IPS-20b (cell line): Measurements from ENCODE around the gene KIT.

Experiments
- H3K27ac ChIP-seq: one replicate; pipeline ENCODE4 v1.5.1; 2013; ENCODE audit warnings: low read length
- H3K27me3 ChIP-seq: 2 replicates; pipeline ENCODE4 v1.6.1; 2013; ENCODE audit warnings: mild to moderate bottlenecking, low read length, inconsistent platforms; ENCODE audit not compliant: insufficient read depth
- H3K36me3 ChIP-seq: 2 replicates; pipeline ENCODE4 v1.6.1; 2013; ENCODE audit warnings: low read depth, mild to moderate bottlenecking, inconsistent platforms, low read length, moderate library complexity; ENCODE audit not compliant: insufficient read depth
- H3K4me1 ChIP-seq: 2 replicates; pipeline ENCODE4 v1.6.1; 2013; ENCODE audit warnings: mild to moderate bottlenecking, control low read depth, inconsistent platforms, low read length, moderate library complexity; ENCODE audit not compliant: insufficient read depth
- H3K4me3 ChIP-seq: 2 replicates; pipeline ENCODE4 v1.5.1; 2013; ENCODE audit warnings: mild to moderate bottlenecking, low read length, inconsistent platforms
- H3K9ac ChIP-seq: 2 replicates; pipeline ENCODE4 v1.6.1; 2013; ENCODE audit warnings: low read depth, mild to moderate bottlenecking, inconsistent platforms, low read length, moderate library complexity
- H3K9me3 ChIP-seq: 2 replicates; pipeline ENCODE4 v1.6.1; 2013; ENCODE audit warnings: mild to moderate bottlenecking, low read depth, low read length, inconsistent platforms; ENCODE audit not compliant: insufficient read depth

The KIT gene

GRCh38 chr4:54730581-54730980 is 72.8 kb downstream of the KIT start:
- Histone ChIP-seq H3K9me3 (no peaks in the 10 kb centered on the region), H3K4me1 (peaks cover 9% of the 10 kb centered on the region; the same call in 1 of the 2 replicates), H3K36me3 (peaks cover 59% of the 10 kb centered on the region), H3K27me3 (no peaks in the 10 kb centered on the region), H3K4me3 (no peak overlapping the region), H3K27ac (no peak overlapping the region), H3K9ac (no peak overlapping the region)

- H3K9me3 ChIP-seq = no peaks in the 10 kb centered on the region
- no peak overlapping the region for H3K27ac ChIP-seq
- H3K9ac ChIP-seq = no peak overlapping the region
- H3K4me1 ChIP-seq = peaks cover 7% of the 10 kb centered on the region; the same call in 1 of the 2 replicates
- H3K27me3 ChIP-seq = no peaks in the 10 kb centered on the region
- H3K36me3 ChIP-seq = peaks cover 63% of the 10 kb centered on the region
- H3K4me3 ChIP-seq = no peak overlapping the region
Observed at GRCh38 chr4:54731552-54731951, 73.8 kb downstream of the KIT start.

GRCh38 chr4:54731976-54732375 is 74.2 kb downstream of the KIT start:
- Histone ChIP-seq H3K36me3 (peaks cover 68% of the 10 kb centered on the region), H3K27ac (no peak overlapping the region), H3K4me1 (peaks cover 3% of the 10 kb centered on the region; the same call in 1 of the 2 replicates), H3K9ac (no peak overlapping the region), H3K4me3 (no peak overlapping the region), H3K9me3 (no peaks in the 10 kb centered on the region), H3K27me3 (no peaks in the 10 kb centered on the region)

GRCh38 chr4:54737421-54737820 is 79.7 kb downstream of the KIT start:
- no peaks in the 10 kb centered on the region for H3K27me3 ChIP-seq
- no peak overlapping the region for H3K27ac ChIP-seq
- peaks cover 7% of the 10 kb centered on the region; the same call in 1 of the 2 replicates for H3K4me1 ChIP-seq
- no peak overlapping the region for H3K4me3 ChIP-seq
- peaks cover 57% of the 10 kb centered on the region for H3K36me3 ChIP-seq
- no peaks in the 10 kb centered on the region for H3K9me3 ChIP-seq
- no peak overlapping the region for H3K9ac ChIP-seq

- Histone ChIP-seq H3K27ac (no peak overlapping the region), H3K9me3 (peaks cover 3% of the 10 kb centered on the region; the same call in 1 of the 2 replicates), H3K36me3 (peaks cover 39% of the 10 kb centered on the region), H3K9ac (no peak overlapping the region), H3K4me3 (no peak overlapping the region), H3K4me1 (peaks cover 16% of the 10 kb centered on the region; the same call in 1 of the 2 replicates), H3K27me3 (no peaks in the 10 kb centered on the region)
Observed at GRCh38 chr4:54741202-54741601, 83.4 kb downstream of the KIT start.

- Histone ChIP-seq H3K4me1 (peaks cover 16% of the 10 kb centered on the region; the same call in 1 of the 2 replicates), H3K9ac (no peak overlapping the region), H3K27me3 (no peaks in the 10 kb centered on the region), H3K9me3 (peaks cover 12% of the 10 kb centered on the region), H3K27ac (no peak overlapping the region), H3K36me3 (peaks cover 26% of the 10 kb centered on the region), H3K4me3 (no peak overlapping the region)
Observed at GRCh38 chr4:54742636-54743399, 85.1 kb downstream of the KIT start.

GRCh38 chr4:54743562-54743961 is 85.8 kb downstream of the KIT start:
- Histone ChIP-seq H3K4me1 (peaks cover 16% of the 10 kb centered on the region; the same call in 1 of the 2 replicates), H3K27ac (no peak overlapping the region), H3K27me3 (no peaks in the 10 kb centered on the region), H3K36me3 (peaks cover 19% of the 10 kb centered on the region), H3K9ac (no peak overlapping the region), H3K4me3 (no peak overlapping the region), H3K9me3 (peaks cover 13% of the 10 kb centered on the region)

- no peak overlapping the region for H3K9ac ChIP-seq
- H3K27ac ChIP-seq = no peak overlapping the region
- no peak overlapping the region for H3K4me3 ChIP-seq
- H3K9me3 ChIP-seq = peaks cover 13% of the 10 kb centered on the region
- H3K27me3 ChIP-seq = no peaks in the 10 kb centered on the region
- peaks cover 16% of the 10 kb centered on the region; the same call in 1 of the 2 replicates for H3K4me1 ChIP-seq
- peaks cover 10% of the 10 kb centered on the region for H3K36me3 ChIP-seq
Observed at GRCh38 chr4:54744487-54744886, 86.7 kb downstream of the KIT start.

- no peaks in the 10 kb centered on the region for H3K27me3 ChIP-seq
- no peak overlapping the region for H3K9ac ChIP-seq
- H3K4me3 ChIP-seq = no peak overlapping the region
- peaks cover 16% of the 10 kb centered on the region; the same call in 1 of the 2 replicates for H3K4me1 ChIP-seq
- peaks cover 3% of the 10 kb centered on the region; the same call in 1 of the 2 replicates for H3K36me3 ChIP-seq
- H3K9me3 ChIP-seq = peaks cover 13% of the 10 kb centered on the region
- H3K27ac ChIP-seq = no peak overlapping the region
Observed at GRCh38 chr4:54745031-54745770, 87.4 kb downstream of the KIT start.

GRCh38 chr4:54746218-54746617 is 88.5 kb downstream of the KIT start:
- Histone ChIP-seq H3K4me3 (no peak overlapping the region), H3K36me3 (peaks cover 3% of the 10 kb centered on the region; the same call in 1 of the 2 replicates), H3K27ac (no peak overlapping the region), H3K27me3 (no peaks in the 10 kb centered on the region), H3K4me1 (peaks cover 12% of the 10 kb centered on the region; the same call in 1 of the 2 replicates), H3K9ac (no peak overlapping the region), H3K9me3 (peaks cover 13% of the 10 kb centered on the region)

- H3K36me3 ChIP-seq = peaks cover 3% of the 10 kb centered on the region; the same call in 1 of the 2 replicates
- H3K4me1 ChIP-seq = no peaks in the 10 kb centered on the region
- H3K27me3 ChIP-seq = no peaks in the 10 kb centered on the region
- H3K27ac ChIP-seq = no peak overlapping the region
- H3K9ac ChIP-seq = no peak overlapping the region
- H3K9me3 ChIP-seq = peaks cover 10% of the 10 kb centered on the region
- H3K4me3 ChIP-seq = no peak overlapping the region
Observed at GRCh38 chr4:54750341-54750740, 92.6 kb downstream of the KIT start.
